ENCODE measurements around the gene SHB.
"Not testable (repeated sequence)": the region's sequence is repeated elsewhere in the genome, so short reads cannot be mapped to it uniquely, and the experiment has no call there.

Gene SHB

GRCh38 chr9:37967761-37968080 lies 101.3 kb downstream of the SHB start:
- no peak for DNase-seq (ENCODE audit: low spot score)
- Histone ChIP-seq H2BK5ac (ENCODE audit: low read length) (no peak overlapping the region), H3K27me3 (ENCODE audit: control insufficient read depth in 3 of 3, insufficient read depth in 3 of 3, low read depth in 1 of 3, low read length in 3 of 3) (no peaks in the 10 kb centered on the region), H4K91ac (ENCODE audit: low read depth, low read length, poor library complexity) (no peak overlapping the region), H4K8ac (ENCODE audit: low read depth, low read length) (no peak overlapping the region), H3K9ac (ENCODE audit: low read depth, low read length, poor library complexity) (no peak overlapping the region), H3K23ac (ENCODE audit: low read depth, low read length, poor library complexity) (no peak overlapping the region), H2BK120ac (ENCODE audit: low read depth, low read length) (no peak overlapping the region), H3K4me3 (ENCODE audit: low read length in 2 of 2) (no peak overlapping the region), H3K4ac (ENCODE audit: low read length) (no peak overlapping the region), H2AK5ac (ENCODE audit: low read depth, low read length) (no peak overlapping the region), H3K36me3 (replicated peaks in 1 of 2; ENCODE audit: control insufficient read depth in 2 of 2, insufficient read depth in 2 of 2, low read length in 2 of 2) (no peaks in the 10 kb centered on the region), H3K4me1 (ENCODE audit: control insufficient read depth in 2 of 2, insufficient read depth in 1 of 2, low read depth in 1 of 2, low read length in 2 of 2) (peaks cover 0 to 5% of the 10 kb centered on the region in 2 donors), H2BK12ac (ENCODE audit: low read length) (no peak overlapping the region), H3K18ac (ENCODE audit: low read length) (no peak overlapping the region), H3K79me1 (ENCODE audit: low read depth, low read length) (no peaks in the 10 kb centered on the region), H2BK15ac (ENCODE audit: low read length) (no peak overlapping the region), H3K14ac (ENCODE audit: low read length) (no peak overlapping the region), H3K9me3 (replicated peaks in 1 of 2; ENCODE audit: control insufficient read depth in 2 of 2, insufficient read depth in 1 of 2, low read depth in 1 of 2, low read length in 2 of 2) (peaks cover 0 to 1% of the 10 kb centered on the region in 2 donors), H2AFZ (ENCODE audit: low read length) (no peak overlapping the region), H3K4me2 (ENCODE audit: insufficient read depth, low read length, poor library complexity, severe bottlenecking) (no peak overlapping the region), H3K27ac (replicated peaks; ENCODE audit: low read length) (no peak overlapping the region)
- no CpG with 5 or more reads among the region's 6 CpGs for WGBS, 2 donors (ENCODE audit: extremely low coverage in 2 of 2, insufficient read length in 2 of 2, insufficient replicate concordance in 1 of 2)

- no CpG with 5 or more reads among the region's 8 CpGs for WGBS, 2 donors (ENCODE audit: extremely low coverage in 2 of 2, insufficient read length in 2 of 2, insufficient replicate concordance in 1 of 2)
Observed at GRCh38 chr9:37967014-37967760, 101.8 kb downstream of the SHB start.

DNA sequence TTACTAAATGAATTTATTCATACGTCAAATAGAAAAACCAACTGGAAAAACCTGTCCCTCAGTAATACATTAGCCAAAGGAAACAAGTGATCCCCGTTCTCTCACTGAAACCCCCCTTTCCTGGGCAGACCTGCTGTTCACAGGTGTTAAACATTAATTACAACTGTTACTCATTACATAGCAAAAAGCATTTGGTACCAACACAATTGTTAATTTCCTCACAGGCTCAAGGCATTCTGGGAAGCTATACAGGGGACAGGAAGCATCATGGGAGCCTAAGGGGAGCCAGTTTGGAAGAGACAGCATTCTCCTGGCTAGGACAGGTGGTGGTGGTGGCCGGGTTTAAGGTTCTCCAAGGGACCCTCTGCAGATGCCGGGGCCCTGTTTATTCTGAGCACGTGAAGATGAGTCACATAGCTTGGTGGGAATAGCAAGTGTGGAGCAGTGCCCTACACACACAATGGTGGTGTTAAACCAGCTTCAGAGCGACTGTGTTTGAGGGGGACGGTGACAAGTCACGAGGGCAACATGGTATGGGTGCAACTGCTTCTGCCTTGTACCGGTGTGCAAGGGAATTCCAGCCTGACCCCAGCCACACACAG lies 102.5 kb downstream of the SHB start:
- no CpG with 5 or more reads among the region's 9 CpGs for WGBS, 2 donors (ENCODE audit: extremely low coverage in 2 of 2, insufficient read length in 2 of 2, insufficient replicate concordance in 1 of 2)
- Histone ChIP-seq H2BK15ac (ENCODE audit: low read length) (no peak overlapping the region), H3K27ac (replicated peaks; ENCODE audit: low read length) (no peak overlapping the region), H3K4me2 (ENCODE audit: insufficient read depth, low read length, poor library complexity, severe bottlenecking) (no peak overlapping the region), H3K4me1 (ENCODE audit: control insufficient read depth in 2 of 2, insufficient read depth in 1 of 2, low read depth in 1 of 2, low read length in 2 of 2) (peaks cover 0 to 4% of the 10 kb centered on the region in 2 donors), H2BK5ac (ENCODE audit: low read length) (no peak overlapping the region), H3K23ac (ENCODE audit: low read depth, low read length, poor library complexity) (no peak overlapping the region), H2BK12ac (ENCODE audit: low read length) (no peak overlapping the region), H3K36me3 (replicated peaks in 1 of 2; ENCODE audit: control insufficient read depth in 2 of 2, insufficient read depth in 2 of 2, low read length in 2 of 2) (no peaks in the 10 kb centered on the region), H2BK120ac (ENCODE audit: low read depth, low read length) (no peak overlapping the region), H2AK5ac (ENCODE audit: low read depth, low read length) (no peak overlapping the region), H4K8ac (ENCODE audit: low read depth, low read length) (no peak overlapping the region), H2AFZ (ENCODE audit: low read length) (no peak overlapping the region), H3K4me3 (ENCODE audit: low read length in 2 of 2) (peak overlapping the region in 1 of 2 donors; percentile 32), H4K91ac (ENCODE audit: low read depth, low read length, poor library complexity) (peak overlapping the region; percentile 18), H3K79me1 (ENCODE audit: low read depth, low read length) (no peaks in the 10 kb centered on the region), H3K9me3 (replicated peaks in 1 of 2; ENCODE audit: control insufficient read depth in 2 of 2, insufficient read depth in 1 of 2, low read depth in 1 of 2, low read length in 2 of 2) (peaks cover 0 to 1% of the 10 kb centered on the region in 2 donors), H3K27me3 (ENCODE audit: control insufficient read depth in 3 of 3, insufficient read depth in 3 of 3, low read depth in 1 of 3, low read length in 3 of 3) (no peaks in the 10 kb centered on the region), H3K4ac (ENCODE audit: low read length) (no peak overlapping the region), H3K14ac (ENCODE audit: low read length) (peak overlapping the region; percentile 71), H3K18ac (ENCODE audit: low read length) (peak overlapping the region; percentile 67), H3K9ac (ENCODE audit: low read depth, low read length, poor library complexity) (no peak overlapping the region)
- no peak for DNase-seq (ENCODE audit: low spot score)

More at GRCh38 chr9:37967014-37967760, 101.8 kb downstream of the SHB start:
- Histone ChIP-seq H3K23ac (ENCODE audit: low read depth, low read length, poor library complexity) (no peak overlapping the region), H3K4me1 (ENCODE audit: control insufficient read depth in 2 of 2, insufficient read depth in 1 of 2, low read depth in 1 of 2, low read length in 2 of 2) (peaks cover 0 to 4% of the 10 kb centered on the region in 2 donors), H3K18ac (ENCODE audit: low read length) (peak overlapping the region; percentile 67), H3K4me3 (ENCODE audit: low read length in 2 of 2) (peak overlapping the region in 1 of 2 donors; percentile 32), H3K36me3 (replicated peaks in 1 of 2; ENCODE audit: control insufficient read depth in 2 of 2, insufficient read depth in 2 of 2, low read length in 2 of 2) (no peaks in the 10 kb centered on the region), H2BK15ac (ENCODE audit: low read length) (no peak overlapping the region), H3K4me2 (ENCODE audit: insufficient read depth, low read length, poor library complexity, severe bottlenecking) (no peak overlapping the region), H3K14ac (ENCODE audit: low read length) (peak overlapping the region; percentile 71), H3K27ac (replicated peaks; ENCODE audit: low read length) (no peak overlapping the region), H3K79me1 (ENCODE audit: low read depth, low read length) (no peaks in the 10 kb centered on the region), H3K9ac (ENCODE audit: low read depth, low read length, poor library complexity) (no peak overlapping the region), H2BK120ac (ENCODE audit: low read depth, low read length) (no peak overlapping the region), H3K9me3 (replicated peaks in 1 of 2; ENCODE audit: control insufficient read depth in 2 of 2, insufficient read depth in 1 of 2, low read depth in 1 of 2, low read length in 2 of 2) (peaks cover 0 to 1% of the 10 kb centered on the region in 2 donors), H2BK12ac (ENCODE audit: low read length) (no peak overlapping the region), H3K4ac (ENCODE audit: low read length) (no peak overlapping the region), H2AK5ac (ENCODE audit: low read depth, low read length) (no peak overlapping the region), H2BK5ac (ENCODE audit: low read length) (no peak overlapping the region), H4K91ac (ENCODE audit: low read depth, low read length, poor library complexity) (peak overlapping the region; percentile 18), H2AFZ (ENCODE audit: low read length) (no peak overlapping the region), H3K27me3 (ENCODE audit: control insufficient read depth in 3 of 3, insufficient read depth in 3 of 3, low read depth in 1 of 3, low read length in 3 of 3) (no peaks in the 10 kb centered on the region), H4K8ac (ENCODE audit: low read depth, low read length) (no peak overlapping the region)
- DNase-seq (ENCODE audit: low spot score), result no peak

GRCh38 chr9:37965676-37966345 lies 103.2 kb downstream of the SHB start:
- H3K4me2 ChIP-seq (ENCODE audit: insufficient read depth, low read length, poor library complexity, severe bottlenecking); H2BK12ac ChIP-seq (ENCODE audit: low read length); DNase-seq (ENCODE audit: low spot score); H2AFZ ChIP-seq (ENCODE audit: low read length); H3K9me3 ChIP-seq (replicated peaks in 1 of 2; ENCODE audit: control insufficient read depth in 2 of 2, insufficient read depth in 1 of 2, low read depth in 1 of 2, low read length in 2 of 2); H3K79me1 ChIP-seq (ENCODE audit: low read depth, low read length); H3K9ac ChIP-seq (ENCODE audit: low read depth, low read length, poor library complexity); H4K8ac ChIP-seq (ENCODE audit: low read depth, low read length); H3K4me3 ChIP-seq (ENCODE audit: low read length in 2 of 2); H2BK120ac ChIP-seq (ENCODE audit: low read depth, low read length); H2BK5ac ChIP-seq (ENCODE audit: low read length); H3K23ac ChIP-seq (ENCODE audit: low read depth, low read length, poor library complexity); H3K36me3 ChIP-seq (replicated peaks in 1 of 2; ENCODE audit: control insufficient read depth in 2 of 2, insufficient read depth in 2 of 2, low read length in 2 of 2); H4K91ac ChIP-seq (ENCODE audit: low read depth, low read length, poor library complexity); H3K14ac ChIP-seq (ENCODE audit: low read length); H2AK5ac ChIP-seq (ENCODE audit: low read depth, low read length); H3K27ac ChIP-seq (replicated peaks; ENCODE audit: low read length); H3K4ac ChIP-seq (ENCODE audit: low read length); H3K4me1 ChIP-seq (ENCODE audit: control insufficient read depth in 2 of 2, insufficient read depth in 1 of 2, low read depth in 1 of 2, low read length in 2 of 2); H3K18ac ChIP-seq (ENCODE audit: low read length); H3K27me3 ChIP-seq (ENCODE audit: control insufficient read depth in 3 of 3, insufficient read depth in 3 of 3, low read depth in 1 of 3, low read length in 3 of 3); H2BK15ac ChIP-seq (ENCODE audit: low read length): not testable (repeated sequence)
- no CpG with 5 or more reads among the region's 7 CpGs for whole genome bisulfite sequencing, 2 donors (ENCODE audit: extremely low coverage in 2 of 2, insufficient read length in 2 of 2, insufficient replicate concordance in 1 of 2)
